ENCODE data around the gene SH3YL1. TPM values are rescaled to one million over a fixed set of nuclear protein-coding genes. Genes with fewer than 3 reads are reported as not detected.

The SH3YL1 gene
- total RNA-seq (2014; rRNA removed; shearing (Covaris generic)): 16.2 and 21.7 TPM in 2 replicates

GRCh38 chr2:263774-264492 is at the start of gene SH3YL1:
Gene SH3YL1, minus strand, starts transcription at chr2:264032. Its CDS starts 48 bp downstream, at chr2:263984.
- no peaks in the 10 kb centered on the region; the same call in 1 of the 2 replicates for H3K36me3 ChIP-seq
- no peaks in the 10 kb centered on the region for H3K27me3 ChIP-seq
- DNase-seq: no peak
- no peaks in the 10 kb centered on the region for H3K9me3 ChIP-seq (replicated peaks)
- peak within 1 kb of the TSS; percentile 81 for H3K27ac ChIP-seq
- H3K4me1 ChIP-seq: 0 out of 2 replicates have a peak, but pooled peaks cover 6% of the 10 kb centered on the region
- H3K4me3 ChIP-seq: peak within 1 kb of the TSS; percentile 95

- Histone ChIP-seq H3K27me3 (no peaks in the 10 kb centered on the region; the same call in 1 of the 2 replicates), H3K36me3 (no peaks in the 10 kb centered on the region), H3K27ac (no peak overlapping the region), H3K4me1 (no peaks in the 10 kb centered on the region), H3K9me3 (replicated peaks) (no peaks in the 10 kb centered on the region), H3K4me3 (no peak overlapping the region)
- DNase-seq: no peak
Observed at GRCh38 chr2:310994-311393, 47.2 kb upstream of the SH3YL1 start.

GRCh38 chr2:309954-310510 is 46.2 kb upstream of the SH3YL1 start:
- Histone ChIP-seq H3K27me3 (peaks cover 7% of the 10 kb centered on the region; the same call in 1 of the 2 replicates), H3K27ac (no peak overlapping the region), H3K9me3 (replicated peaks) (no peaks in the 10 kb centered on the region), H3K4me1 (no peaks in the 10 kb centered on the region), H3K36me3 (no peaks in the 10 kb centered on the region), H3K4me3 (no peak overlapping the region)
- no peak for DNase-seq

GRCh38 chr2:309148-309953 is 45.5 kb upstream of the SH3YL1 start:
- Histone ChIP-seq H3K4me1 (no peaks in the 10 kb centered on the region), H3K4me3 (no peak overlapping the region), H3K27ac (no peak overlapping the region), H3K9me3 (replicated peaks) (no peaks in the 10 kb centered on the region), H3K27me3 (peaks cover 7% of the 10 kb centered on the region; the same call in 1 of the 2 replicates), H3K36me3 (no peaks in the 10 kb centered on the region)
- no peak for DNase-seq

GRCh38 chr2:305366-305765 is 41.5 kb upstream of the SH3YL1 start:
- no peaks in the 10 kb centered on the region for H3K4me1 ChIP-seq
- no peaks in the 10 kb centered on the region for H3K9me3 ChIP-seq (replicated peaks)
- H3K27me3 ChIP-seq: peaks cover 7% of the 10 kb centered on the region; the same call in 1 of the 2 replicates
- H3K4me3 ChIP-seq: no peak overlapping the region
- no peaks in the 10 kb centered on the region for H3K36me3 ChIP-seq
- H3K27ac ChIP-seq: no peak overlapping the region
- no peak for DNase-seq

- no peaks in the 10 kb centered on the region for H3K27me3 ChIP-seq
- H3K27ac ChIP-seq: no peak overlapping the region
- DNase-seq: no peak
- H3K36me3 ChIP-seq: no peaks in the 10 kb centered on the region
- no peak overlapping the region for H3K4me3 ChIP-seq
- no peaks in the 10 kb centered on the region for H3K4me1 ChIP-seq
- H3K9me3 ChIP-seq (replicated peaks): no peaks in the 10 kb centered on the region
Observed at GRCh38 chr2:296354-296753, 32.5 kb upstream of the SH3YL1 start.

GRCh38 chr2:295090-295489 is 31.3 kb upstream of the SH3YL1 start:
- no peaks in the 10 kb centered on the region for H3K9me3 ChIP-seq (replicated peaks)
- no peaks in the 10 kb centered on the region for H3K36me3 ChIP-seq
- no peaks in the 10 kb centered on the region for H3K4me1 ChIP-seq
- H3K4me3 ChIP-seq: no peak overlapping the region
- no peak for DNase-seq
- H3K27me3 ChIP-seq: no peaks in the 10 kb centered on the region
- H3K27ac ChIP-seq: no peak overlapping the region

GRCh38 chr2:290090-290722 is 26.4 kb upstream of the SH3YL1 start:
- DNase-seq: no peak
- Histone ChIP-seq H3K4me3 (no peak overlapping the region), H3K36me3 (no peaks in the 10 kb centered on the region), H3K27ac (no peak overlapping the region), H3K4me1 (no peaks in the 10 kb centered on the region), H3K9me3 (replicated peaks) (no peaks in the 10 kb centered on the region), H3K27me3 (no peaks in the 10 kb centered on the region)

- DNase-seq: no peak
- H3K27me3 ChIP-seq: no peaks in the 10 kb centered on the region
- H3K27ac ChIP-seq: no peak overlapping the region
- no peaks in the 10 kb centered on the region for H3K36me3 ChIP-seq
- H3K9me3 ChIP-seq (replicated peaks): no peaks in the 10 kb centered on the region
- no peaks in the 10 kb centered on the region for H3K4me1 ChIP-seq
- H3K4me3 ChIP-seq: no peak overlapping the region
Observed at GRCh38 chr2:289362-290089, 25.7 kb upstream of the SH3YL1 start.

- no peak overlapping the region for H3K27ac ChIP-seq
- H3K4me3 ChIP-seq: no peak overlapping the region
- DNase-seq: no peak
- H3K4me1 ChIP-seq: no peaks in the 10 kb centered on the region
- no peaks in the 10 kb centered on the region for H3K27me3 ChIP-seq
- H3K36me3 ChIP-seq: no peaks in the 10 kb centered on the region
- no peaks in the 10 kb centered on the region for H3K9me3 ChIP-seq (replicated peaks)
Observed at GRCh38 chr2:288758-289361, 25.0 kb upstream of the SH3YL1 start.

- no peak for DNase-seq
- Histone ChIP-seq H3K9me3 (replicated peaks) (no peaks in the 10 kb centered on the region), H3K27ac (no peak within 1 kb of the TSS), H3K27me3 (no peaks in the 10 kb centered on the region), H3K4me1 (no peaks in the 10 kb centered on the region), H3K4me3 (peak within 1 kb of the TSS; percentile 49), H3K36me3 (0 out of 2 replicates have a peak, but pooled peaks cover 1% of the 10 kb centered on the region)
Observed at GRCh38 chr2:287911-288757, 24.3 kb upstream of the SH3YL1 start, which contains the start of gene ALKAL2. Gene ALKAL2, minus strand, starts transcription at chr2:288091. Its CDS starts 256 bp downstream, at chr2:287835.

- peak overlapping the region; percentile 49 for H3K4me3 ChIP-seq
- DNase-seq: peak; percentile 36 to 37
- 0 out of 2 replicates have a peak, but pooled peaks cover 7% of the 10 kb centered on the region for H3K36me3 ChIP-seq
- H3K4me1 ChIP-seq: no peaks in the 10 kb centered on the region
- H3K27me3 ChIP-seq: no peaks in the 10 kb centered on the region
- H3K9me3 ChIP-seq (replicated peaks): no peaks in the 10 kb centered on the region
- no peak overlapping the region for H3K27ac ChIP-seq
Observed at GRCh38 chr2:287471-287885, 23.6 kb upstream of the SH3YL1 start.

GRCh38 chr2:286774-287392 is 23.1 kb upstream of the SH3YL1 start:
- no peaks in the 10 kb centered on the region for H3K4me1 ChIP-seq
- no peaks in the 10 kb centered on the region for H3K9me3 ChIP-seq (replicated peaks)
- DNase-seq: no peak
- H3K36me3 ChIP-seq: peaks cover 11% of the 10 kb centered on the region
- H3K27me3 ChIP-seq: no peaks in the 10 kb centered on the region
- H3K4me3 ChIP-seq: peak overlapping the region; percentile 49
- no peak overlapping the region for H3K27ac ChIP-seq

Data from SJCRH30 (cell line).